Tibial nerve (tissue), 4 donors: ENCODE data around the gene VTI1A. TPM values are rescaled to one million over a fixed set of nuclear protein-coding genes. Genes with fewer than 3 reads are reported as not detected.

Experiments
- DNase-seq, 2 donors: peaks; one replicate each; pipeline ENCODE4 v3.0.0-alpha.2; 2019; ENCODE audit warnings: low spot score in 2 of 2
- H3K27ac ChIP-seq, 4 donors: fragments of 200-600 bp; sonication (generic) in 3 of 4; one replicate each; pipeline ENCODE4 v1.5.1; 2017 to 2019; ENCODE audit warnings: mild to moderate bottlenecking in 1 of 4
- H3K27me3 ChIP-seq, 2 donors: fragments of 200-600 bp; sonication (generic) in 1 of 2; one replicate each; pipeline versions ENCODE4 v1.5.1 to v1.6.0; 2017 to 2019
- H3K36me3 ChIP-seq, 3 donors: fragments of 200-600 bp; sonication (generic); one replicate each; pipeline ENCODE4 v1.5.1; 2018 to 2019
- H3K4me1 ChIP-seq, 4 donors: fragments of 200-600 bp; sonication (generic) in 3 of 4; one replicate each; pipeline ENCODE4 v1.5.1; 2017 to 2019
- H3K4me3 ChIP-seq, 4 donors: fragments of 200-600 bp; sonication (generic) in 3 of 4; one replicate each; pipeline ENCODE4 v1.5.1; 2017 to 2019; ENCODE audit warnings: mild to moderate bottlenecking in 1 of 4, moderate library complexity in 1 of 4
- H3K9me3 ChIP-seq, 4 donors: fragments of 200-600 bp; sonication (generic) in 3 of 4; one replicate each; pipeline ENCODE4 v1.5.1; 2017 to 2019
- EP300 ChIP-seq, 2 donors: sonication (generic); formaldehyde crosslinking; IDR thresholded peaks; one replicate each; pipeline ENCODE4 v1.6.1; 2017; ENCODE audit warnings: antibody characterized with exemption in 2 of 2, mild to moderate bottlenecking in 1 of 2
- POLR2A ChIP-seq, 2 donors: fragments of 450-650 bp; IDR thresholded peaks; one replicate each; pipeline ENCODE4 v1.6.1; 2017; ENCODE audit warnings: antibody characterized with exemption in 2 of 2, mild to moderate bottlenecking in 2 of 2, moderate library complexity in 2 of 2
- WGBS, 2 donors: methylation state at CpG; one replicate each; pipeline ENCODE4 v1.1.5; 2018; 5-methylcytosine and 5-hydroxymethylcytosine counted together
- total RNA-seq, 4 donors: library from RNA; depleted of rRNA; stranded (reverse); fragments of >200 nt; gene quantifications; one replicate each; pipeline ENCODE4 v1.1.0, GENCODE V29; 2016
- TF ChIP-seq, protein P1 (sequence below), 5 experiments: fragments of 200-600 bp in 3 of 5; fragments of 450-650 bp in 2 of 5; sonication (generic) in 3 of 5; IDR thresholded peaks; one replicate each; pipeline ENCODE4 v1.5.1; 2016 to 2019; ENCODE audit warnings: antibody characterized with exemption in 5 of 5, mild to moderate bottlenecking in 3 of 5, moderate library complexity in 2 of 5

VTI1A gene
- total RNA-seq, 4 donors from 2014 or later: 96.5 to 253 (median 127) TPM

GRCh38 chr10:112831859-112832258 lies 384.8 kb downstream of the VTI1A start:
- peaks cover 0 to 4% (median 0%) of the 10 kb centered on the region in 3 donors for H3K36me3 ChIP-seq

GRCh38 chr10:112832361-112832878 lies 385.4 kb downstream of the VTI1A start:
- no peak overlapping the region for H3K27ac ChIP-seq
- TF ChIP-seq EP300 (IDR thresholded peaks at IDR 0.05): no peak
- TF ChIP-seq POLR2A (IDR thresholded peaks at IDR 0.05): no peak
- TF ChIP-seq, protein P1, sequence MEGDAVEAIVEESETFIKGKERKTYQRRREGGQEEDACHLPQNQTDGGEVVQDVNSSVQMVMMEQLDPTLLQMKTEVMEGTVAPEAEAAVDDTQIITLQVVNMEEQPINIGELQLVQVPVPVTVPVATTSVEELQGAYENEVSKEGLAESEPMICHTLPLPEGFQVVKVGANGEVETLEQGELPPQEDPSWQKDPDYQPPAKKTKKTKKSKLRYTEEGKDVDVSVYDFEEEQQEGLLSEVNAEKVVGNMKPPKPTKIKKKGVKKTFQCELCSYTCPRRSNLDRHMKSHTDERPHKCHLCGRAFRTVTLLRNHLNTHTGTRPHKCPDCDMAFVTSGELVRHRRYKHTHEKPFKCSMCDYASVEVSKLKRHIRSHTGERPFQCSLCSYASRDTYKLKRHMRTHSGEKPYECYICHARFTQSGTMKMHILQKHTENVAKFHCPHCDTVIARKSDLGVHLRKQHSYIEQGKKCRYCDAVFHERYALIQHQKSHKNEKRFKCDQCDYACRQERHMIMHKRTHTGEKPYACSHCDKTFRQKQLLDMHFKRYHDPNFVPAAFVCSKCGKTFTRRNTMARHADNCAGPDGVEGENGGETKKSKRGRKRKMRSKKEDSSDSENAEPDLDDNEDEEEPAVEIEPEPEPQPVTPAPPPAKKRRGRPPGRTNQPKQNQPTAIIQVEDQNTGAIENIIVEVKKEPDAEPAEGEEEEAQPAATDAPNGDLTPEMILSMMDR (IDR thresholded peaks at IDR 0.05): no peak
- no peak overlapping the region for H3K4me3 ChIP-seq
- 92 to 94% methylated on average over 6 to 7 of the region's 7 CpGs for WGBS, 2 donors
- H3K9me3 ChIP-seq: no peaks in the 10 kb centered on the region
- no peaks in the 10 kb centered on the region for H3K27me3 ChIP-seq
- H3K4me1 ChIP-seq: peaks cover 0 to 21% (median 2%) of the 10 kb centered on the region in 4 donors
- DNase-seq: no peak
- H3K36me3 ChIP-seq: peaks cover 0 to 4% (median 0%) of the 10 kb centered on the region in 3 donors

More at GRCh38 chr10:112831859-112832258, 384.8 kb downstream of the VTI1A start:
- 86 to 87% methylated on average over 15 to 16 of the region's 16 CpGs for WGBS, 2 donors
- H3K4me3 ChIP-seq: no peak overlapping the region
- TF ChIP-seq POLR2A (IDR thresholded peaks at IDR 0.05) (no peak), EP300 (IDR thresholded peaks at IDR 0.05) (no peak)
- TF ChIP-seq, protein P1 (IDR thresholded peaks at IDR 0.05): no peak
- no peaks in the 10 kb centered on the region for H3K9me3 ChIP-seq
- H3K27me3 ChIP-seq: no peaks in the 10 kb centered on the region
- no peak for DNase-seq
- H3K4me1 ChIP-seq: peaks cover 0 to 21% (median 2%) of the 10 kb centered on the region in 4 donors
- H3K27ac ChIP-seq: no peak overlapping the region

- Histone ChIP-seq H3K4me3 (no peak overlapping the region), H3K36me3 (peaks cover 0 to 4% (median 0%) of the 10 kb centered on the region in 3 donors), H3K27ac (no peak overlapping the region), H3K4me1 (peaks cover 0 to 21% (median 2%) of the 10 kb centered on the region in 4 donors), H3K9me3 (no peaks in the 10 kb centered on the region), H3K27me3 (no peaks in the 10 kb centered on the region)
- DNase-seq: no peak
- WGBS, 2 donors: 94 to 95% methylated on average over 2 of the region's 2 CpGs
- TF ChIP-seq POLR2A (IDR thresholded peaks at IDR 0.05): no peak
- no peak for TF ChIP-seq EP300 (IDR thresholded peaks at IDR 0.05)
- TF ChIP-seq, protein P1 (IDR thresholded peaks at IDR 0.05): no peak
These were observed 385.9 kb downstream of the VTI1A start for GRCh38 chr10:112832959-112833358.

DNA sequence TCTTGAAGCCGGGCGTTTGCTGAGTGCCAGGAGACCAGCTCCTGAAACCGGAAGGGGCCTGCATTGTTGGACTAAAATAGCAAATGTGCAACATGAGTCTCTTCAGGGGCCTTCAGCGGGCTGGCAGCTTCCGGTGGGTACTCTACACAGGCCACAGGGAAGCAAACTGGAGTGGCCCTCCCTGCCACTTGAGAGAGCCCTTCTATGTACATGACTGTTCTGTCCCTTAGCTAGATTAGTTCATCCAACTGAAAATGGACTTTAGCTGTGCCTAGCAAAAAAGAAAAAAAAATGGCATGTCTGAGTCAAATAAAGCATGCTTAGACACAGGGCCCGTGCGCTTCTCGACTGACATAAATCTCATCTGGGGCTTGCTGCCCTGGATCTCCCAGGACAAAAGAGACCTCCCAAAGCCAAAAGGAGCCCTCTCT lies 387.8 kb downstream of the VTI1A start:
- WGBS, 2 donors: 67% methylated on average over 8 of the region's 8 CpGs
- no peak for DNase-seq
- no peak overlapping the region for H3K27ac ChIP-seq

DNA sequence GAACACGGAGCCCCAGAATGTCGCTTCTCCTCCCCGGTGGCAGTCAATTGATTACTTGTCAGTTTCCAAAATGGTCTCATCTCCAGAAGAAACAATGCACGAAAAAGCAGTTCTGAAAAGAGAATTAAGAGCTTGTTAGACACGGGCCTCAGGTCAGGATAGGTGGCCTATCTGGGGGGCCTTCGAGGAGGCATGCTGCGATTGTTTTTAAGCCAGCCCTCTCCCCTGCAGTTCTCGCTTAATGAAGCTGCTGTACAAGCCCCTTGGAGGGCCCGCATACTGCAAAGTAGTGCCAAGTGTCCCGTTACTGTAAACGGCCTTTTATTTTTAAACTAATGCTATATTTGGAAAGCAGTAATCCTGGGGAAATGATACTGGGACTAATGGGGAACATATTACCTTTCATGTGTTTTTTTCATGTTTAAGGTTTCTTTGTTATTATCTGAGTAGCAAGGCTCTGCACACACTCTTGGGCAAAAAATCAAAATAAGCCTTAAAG lies 388.3 kb downstream of the VTI1A start:
- Histone ChIP-seq H3K4me3 (no peak overlapping the region), H3K9me3 (peaks cover 0 to 4% (median 0%) of the 10 kb centered on the region in 4 donors), H3K36me3 (peaks cover 0 to 4% (median 0%) of the 10 kb centered on the region in 3 donors), H3K27ac (no peak overlapping the region), H3K27me3 (no peaks in the 10 kb centered on the region), H3K4me1 (peaks cover 0 to 21% (median 2%) of the 10 kb centered on the region in 4 donors)
- TF ChIP-seq POLR2A (IDR thresholded peaks at IDR 0.05) (no peak), EP300 (IDR thresholded peaks at IDR 0.05) (no peak)
- TF ChIP-seq, protein P1 (IDR thresholded peaks at IDR 0.05): no peak
- WGBS, 2 donors: 54% methylated on average over 11 of the region's 11 CpGs
- no peak for DNase-seq

More for the DNA sequence above, 387.8 kb downstream of the VTI1A start:
- H3K4me3 ChIP-seq: no peak overlapping the region
- H3K9me3 ChIP-seq: no peaks in the 10 kb centered on the region
- H3K27me3 ChIP-seq: no peaks in the 10 kb centered on the region
- peaks cover 0 to 4% (median 0%) of the 10 kb centered on the region in 3 donors for H3K36me3 ChIP-seq
- TF ChIP-seq, protein P1 (IDR thresholded peaks at IDR 0.05): no peak
- no peak for TF ChIP-seq POLR2A (IDR thresholded peaks at IDR 0.05)
- TF ChIP-seq EP300 (IDR thresholded peaks at IDR 0.05): no peak
- peaks cover 0 to 21% (median 2%) of the 10 kb centered on the region in 4 donors for H3K4me1 ChIP-seq
